ENCODE measurements around the gene GPR146. TPM values are rescaled to one million over a fixed set of nuclear protein-coding genes. Genes with fewer than 3 reads are reported as not detected.

GPR146 gene
- total and polyA plus RNA-seq, 2 of the 13 experiments (the other 11 are each of a cell fraction or from before 2014, with no cell fraction given), result 2.0 to 15.9 TPM

- no peak for TF ChIP-seq ZMAT5 (CRISPR knock-in tag; IDR thresholded peaks at IDR 0.05; ENCODE audit: borderline replicate concordance, low read depth)
Measured at GRCh38 chr7:1099637-1100036, 55.3 kb downstream of the GPR146 start (continued).

DNA sequence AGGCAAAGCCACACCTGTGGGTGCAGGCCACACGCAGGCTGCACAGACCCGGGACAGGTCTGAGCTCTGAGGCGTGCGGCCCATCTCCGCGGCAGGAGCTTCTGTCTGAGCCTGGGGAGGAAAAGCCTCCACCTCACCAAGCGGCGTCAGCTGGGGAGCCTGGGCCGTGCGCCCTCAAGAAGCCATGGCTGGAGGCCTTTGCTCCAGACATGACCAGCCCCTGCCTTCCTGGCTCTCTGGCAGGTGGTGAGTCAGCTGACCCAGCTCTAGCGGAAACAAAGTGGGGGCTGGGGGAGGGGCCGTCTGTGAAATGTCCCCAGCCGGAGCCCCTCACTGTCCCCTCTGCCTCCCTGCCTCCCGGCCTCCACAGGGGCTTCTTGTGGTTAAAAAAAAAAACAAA is 56.0 kb downstream of the GPR146 start:
- CTCF ChIA-PET (ENCODE audit: low intra/inter-chr PET ratio, low total read pairs), result no interaction called here
- Histone ChIP-seq H3K27me3 (ENCODE audit: control insufficient read depth in 1 of 2, insufficient read depth in 2 of 2, low read length in 2 of 2) (no peaks in the 10 kb centered on the region), H3K9ac (ENCODE audit: insufficient read depth, low read depth, low read length) (no peak overlapping the region), H4K20me1 (ENCODE audit: insufficient read depth, low read length) (no peaks in the 10 kb centered on the region), H3K9me3 (ENCODE audit: low read length) (no peaks in the 10 kb centered on the region), H2AFZ (ENCODE audit: low read length) (no peak overlapping the region), H3K36me3 (replicated peaks in 1 of 2; ENCODE audit: control insufficient read depth in 1 of 2, insufficient read depth in 2 of 2, low read length in 2 of 2) (peaks cover 10 to 23% of the 10 kb centered on the region in 2 experiments; a peak in 4 of 5 replicates), H3K79me2 (ENCODE audit: insufficient read depth, low read length) (peaks cover 36% of the 10 kb centered on the region), H3K27ac (ENCODE audit: extremely low read length, insufficient read depth, low read length) (no peak overlapping the region), H3K4me3 (replicated peaks in 1 of 3; ENCODE audit: insufficient read depth in 1 of 3, low read depth in 2 of 3, low read length in 3 of 3) (no peak overlapping the region), H3K4me1 (ENCODE audit: insufficient read depth, low read length) (peaks cover 52% of the 10 kb centered on the region), H3K4me2 (ENCODE audit: low read depth, low read length) (no peak overlapping the region)
- no peak for ATAC-seq
- no peak for FAIRE-seq
- intact Hi-C loops (cut with micrococcal nuclease; ENCODE audit: unreplicated experiment) (no loop called here), in situ Hi-C loops (cut with HindIII; ENCODE audit: extremely low pct_ligation_motif_present, low pct_unique_long_range_greater_than_20kb) (no loop called here)
- TF ChIP-seq, protein P1, sequence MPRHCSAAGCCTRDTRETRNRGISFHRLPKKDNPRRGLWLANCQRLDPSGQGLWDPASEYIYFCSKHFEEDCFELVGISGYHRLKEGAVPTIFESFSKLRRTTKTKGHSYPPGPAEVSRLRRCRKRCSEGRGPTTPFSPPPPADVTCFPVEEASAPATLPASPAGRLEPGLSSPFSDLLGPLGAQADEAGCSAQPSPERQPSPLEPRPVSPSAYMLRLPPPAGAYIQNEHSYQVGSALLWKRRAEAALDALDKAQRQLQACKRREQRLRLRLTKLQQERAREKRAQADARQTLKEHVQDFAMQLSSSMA (CRISPR knock-in tag; IDR thresholded peaks at IDR 0.05), result no peak
- no peak for TF ChIP-seq ZSCAN21 (CRISPR knock-in tag; IDR thresholded peaks at IDR 0.05; ENCODE audit: borderline replicate concordance)
- TF ChIP-seq SRF (IDR thresholded peaks at IDR 0.05; ENCODE audit: low read depth, low read length), result no peak
- TF ChIP-seq NCOA2 (CRISPR knock-in tag; IDR thresholded peaks at IDR 0.05), result no peak
- no peak for TF ChIP-seq PITX1 (CRISPR knock-in tag; IDR thresholded peaks at IDR 0.05)
- peak; percentile 10 for TF ChIP-seq HNRNPLL (IDR thresholded peaks at IDR 0.05; ENCODE audit: low read depth, low read length, poor library complexity, severe bottlenecking)
- TF ChIP-seq CENPT (CRISPR knock-in tag; IDR thresholded peaks at IDR 0.05; ENCODE audit: low read depth), result no peak
- TF ChIP-seq, protein P2, sequence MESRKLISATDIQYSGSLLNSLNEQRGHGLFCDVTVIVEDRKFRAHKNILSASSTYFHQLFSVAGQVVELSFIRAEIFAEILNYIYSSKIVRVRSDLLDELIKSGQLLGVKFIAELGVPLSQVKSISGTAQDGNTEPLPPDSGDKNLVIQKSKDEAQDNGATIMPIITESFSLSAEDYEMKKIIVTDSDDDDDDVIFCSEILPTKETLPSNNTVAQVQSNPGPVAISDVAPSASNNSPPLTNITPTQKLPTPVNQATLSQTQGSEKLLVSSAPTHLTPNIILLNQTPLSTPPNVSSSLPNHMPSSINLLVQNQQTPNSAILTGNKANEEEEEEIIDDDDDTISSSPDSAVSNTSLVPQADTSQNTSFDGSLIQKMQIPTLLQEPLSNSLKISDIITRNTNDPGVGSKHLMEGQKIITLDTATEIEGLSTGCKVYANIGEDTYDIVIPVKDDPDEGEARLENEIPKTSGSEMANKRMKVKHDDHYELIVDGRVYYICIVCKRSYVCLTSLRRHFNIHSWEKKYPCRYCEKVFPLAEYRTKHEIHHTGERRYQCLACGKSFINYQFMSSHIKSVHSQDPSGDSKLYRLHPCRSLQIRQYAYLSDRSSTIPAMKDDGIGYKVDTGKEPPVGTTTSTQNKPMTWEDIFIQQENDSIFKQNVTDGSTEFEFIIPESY (CRISPR knock-in tag; IDR thresholded peaks at IDR 0.05), result peak; percentile 66
- TF ChIP-seq ZBTB44 (CRISPR knock-in tag; IDR thresholded peaks at IDR 0.05), result no peak
- DNase-seq (ENCODE audit: low spot score), result no peak
- no TSS peak for BruUV-seq (replicated peaks)
- POLR2A ChIA-PET, result interaction anchor here (1.2 to 5.1 kb wide), 3 partner anchors 13 to 69 kb away, joined by 3 to 32 read pairs (median 19); partner anchors contain the start of gene GPER1
- WGBS (ENCODE audit: low lambda C conversion rate), result 90% methylated on average over 4 of the region's 14 CpGs

Measured in HepG2 (cell line).